Endothelial cell of umbilical vein (primary cell): ENCODE measurements around the gene KCNK2. TPM values are rescaled to one million over a fixed set of nuclear protein-coding genes. Genes with fewer than 3 reads are reported as not detected.

Experiments
- BruUV-seq: library from RNA; stranded (reverse); fragments of 400-500 nt; replicated peaks from 2 replicates; lab custom pipeline; 2021; lab: Mats Ljungman, UMichigan
- CTCF ChIA-PET: fragments of 300-600, 350-600 bp; sonication (Branson Sonifier 250); formaldehyde crosslinking; loops from one replicate; lab custom pipeline; 2021; ENCODE audit warnings: antibody characterized with exemption, inconsistent platforms; lab: Charles Lee
- POLR2A ChIA-PET: fragments of 300-600, 350-600 bp; sonication (Branson Sonifier 250); formaldehyde crosslinking; loops from one replicate; lab custom pipeline; 2021; ENCODE audit warnings: antibody characterized with exemption, inconsistent platforms; lab: Charles Lee
- DNase-seq: peaks from one replicate; pipeline ENCODE4 v3.0.0-alpha.2; 2011; ENCODE audit warnings: low read depth, low spot score
- FAIRE-seq: peaks from 2 replicates; lab custom pipeline; 2011; peaks lifted over from hg19 to GRCh38; lab: Jason Lieb, UNC
- H2AFZ ChIP-seq: 2 replicates; pipeline ENCODE4 v1.6.0; 2012; ENCODE audit warnings: low read depth, low read length, control low read depth, inconsistent platforms
- H3K27ac ChIP-seq: 2 replicates; pipeline ENCODE4 v1.5.1; 2011; ENCODE audit warnings: low read depth, mild to moderate bottlenecking, control low read depth, low read length, moderate library complexity; ENCODE audit not compliant: insufficient read depth
- H3K27me3 ChIP-seq, 2 experiments: 2 replicates each; pipeline versions ENCODE4 v1.6.0 to v1.6.1; 2011; ENCODE audit warnings: low read length in 2 of 2, mixed read lengths in 1 of 2; ENCODE audit not compliant: control insufficient read depth in 2 of 2, insufficient read depth in 2 of 2
- H3K36me3 ChIP-seq, 2 experiments: 2 replicates in 1 of 2; 3 replicates in 1 of 2; pipeline ENCODE4 v1.5.1; 2011; ENCODE audit warnings: low read length in 2 of 2, mild to moderate bottlenecking in 1 of 2, moderate library complexity in 1 of 2; ENCODE audit not compliant: control insufficient read depth in 2 of 2, insufficient read depth in 2 of 2; ENCODE audit errors: extremely low read depth in 1 of 2
- H3K4me1 ChIP-seq: 3 replicates; pipeline ENCODE4 v1.5.1; 2011; ENCODE audit warnings: mild to moderate bottlenecking, low read length; ENCODE audit not compliant: control insufficient read depth, insufficient read depth; ENCODE audit errors: extremely low read depth
- H3K4me2 ChIP-seq: 2 replicates; pipeline ENCODE4 v1.6.1; 2011; ENCODE audit warnings: low read length, control low read depth, mixed read lengths; ENCODE audit not compliant: insufficient read depth
- H3K4me3 ChIP-seq, 3 experiments: fragments of 200-600 bp in 1 of 3; sonication (generic), shearing (Covaris generic) in 1 of 3; replicated peaks in 1 of 3; 2 replicates each; pipeline ENCODE4 v1.5.1; 2011 to 2016; ENCODE audit warnings: control low read depth in 3 of 3, low read length in 3 of 3, mild to moderate bottlenecking in 2 of 3, inconsistent platforms in 1 of 3, low read depth in 1 of 3, moderate library complexity in 1 of 3; ENCODE audit not compliant: insufficient read depth in 1 of 3
- H3K79me2 ChIP-seq: 2 replicates; pipeline ENCODE4 v1.6.0; 2012; ENCODE audit warnings: low read length, inconsistent platforms; ENCODE audit not compliant: control insufficient read depth, insufficient read depth
- H3K9ac ChIP-seq: replicated peaks from 2 replicates; pipeline ENCODE3; 2011; ENCODE audit warnings: low read length, control low read depth; ENCODE audit not compliant: insufficient read depth; ENCODE audit errors: extremely low read depth
- H3K9me1 ChIP-seq: replicated peaks from 3 replicates; pipeline ENCODE4 v1.6.0; 2011; ENCODE audit warnings: mild to moderate bottlenecking, low read length; ENCODE audit not compliant: control insufficient read depth, insufficient read depth; ENCODE audit errors: extremely low read depth
- H3K9me3 ChIP-seq: replicated peaks from 2 replicates; pipeline ENCODE4 v1.5.1; 2012; ENCODE audit warnings: low read length, inconsistent platforms; ENCODE audit not compliant: control insufficient read depth, insufficient read depth
- H4K20me1 ChIP-seq: replicated peaks from 2 replicates; pipeline ENCODE3; 2011; ENCODE audit warnings: mild to moderate bottlenecking, low read length; ENCODE audit not compliant: control insufficient read depth, insufficient read depth; ENCODE audit errors: extremely low read depth
- FOS ChIP-seq: IDR thresholded peaks from 2 replicates; pipeline ENCODE4 v1.6.1; 2011; ENCODE audit warnings: mild to moderate bottlenecking, low read length, moderate library complexity, borderline replicate concordance; ENCODE audit not compliant: insufficient read depth
- POLR2A ChIP-seq: IDR thresholded peaks from 2 replicates; pipeline ENCODE4 v1.6.1; 2012; ENCODE audit warnings: low read depth, mild to moderate bottlenecking, control low read depth, low read length
- dilution Hi-C: fragments of 300-500 bp; cut with MboI; formaldehyde crosslinking; loops from one replicate; pipeline ENCODE4 v1.15.0; 2019; ENCODE audit warnings: low sequenced_read_pairs; ENCODE audit not compliant: extremely low pct_ligation_motif_present
- intact Hi-C: fragments of 100-400 bp; cut with micrococcal nuclease; formaldehyde crosslinking; loops from one replicate; pipeline ENCODE4 v1.10.0; 2022
- polyA plus RNA-seq, 4 experiments: library from polyadenylated mRNA; depleted of rRNA in 3 of 4; stranded (reverse) in 3 of 4; unstranded in 1 of 4; fragments of >200 nt; gene quantifications; 2 replicates each; pipeline versions ENCODE4 v1.2.1 to v1.2.3, GENCODE V29; 2011 to 2012; ENCODE audit warnings: missing spikeins in 1 of 4
- total RNA-seq: library from RNA; stranded (reverse); gene quantifications from 2 replicates; pipeline ENCODE4 v1.2.3, GENCODE V29; 2021

KCNK2 gene
- total and polyA plus RNA-seq, 2 donors (not counting 3 experiments of a cell fraction or from before 2014, with no cell fraction given): 0.08 to 0.46 TPM

DNA sequence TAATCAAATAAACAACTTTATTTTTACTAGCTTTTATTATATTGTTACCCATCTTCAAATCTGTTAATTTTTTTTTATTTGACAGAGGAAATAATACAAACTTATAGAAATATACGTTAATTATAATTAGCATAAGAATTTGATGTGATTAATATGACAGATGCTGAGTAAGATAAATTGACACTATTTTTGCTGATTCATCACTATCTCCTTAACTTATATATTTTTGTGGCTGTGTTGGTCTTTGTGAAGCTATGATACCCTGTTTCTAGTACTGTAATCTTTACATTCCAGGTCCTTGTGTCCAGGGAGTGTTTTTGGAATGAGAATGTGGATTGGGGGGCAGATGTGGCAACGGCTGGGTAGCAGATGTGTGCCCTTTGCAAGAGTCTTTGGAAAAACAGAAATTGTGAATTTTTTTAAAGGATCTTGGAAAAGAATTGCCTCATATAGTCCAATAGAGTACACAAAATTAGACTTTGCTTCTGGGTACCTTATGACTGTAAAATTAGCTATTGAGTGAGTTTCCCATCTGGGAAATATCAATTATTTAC lies 102.6 kb downstream of the KCNK2 start:
- Histone ChIP-seq H3K27ac (no peak overlapping the region), H3K4me3 (no peak overlapping the region), H3K9me3 (no peaks in the 10 kb centered on the region), H4K20me1 (no peaks in the 10 kb centered on the region), H3K4me1 (no peaks in the 10 kb centered on the region), H3K4me2 (no peak overlapping the region), H3K9me1 (no peaks in the 10 kb centered on the region), H3K79me2 (no peaks in the 10 kb centered on the region), H3K27me3 (peaks cover 0 to under 1% of the 10 kb centered on the region in 2 experiments), H2AFZ (no peak overlapping the region), H3K36me3 (no peaks in the 10 kb centered on the region), H3K9ac (no peak overlapping the region)
- DNase-seq (no peak), FAIRE-seq (no peak)
- BruUV-seq: no TSS peak
- dilution Hi-C loops: no loop called here
- POLR2A ChIA-PET: no interaction called here
- no peak for TF ChIP-seq FOS
- CTCF ChIA-PET: interaction anchor here (1.4 kb wide), 1 partner anchor 339 kb away, joined by 5 read pairs; no protein-coding TSS in a partner anchor
- intact Hi-C loops: no loop called here

DNA sequence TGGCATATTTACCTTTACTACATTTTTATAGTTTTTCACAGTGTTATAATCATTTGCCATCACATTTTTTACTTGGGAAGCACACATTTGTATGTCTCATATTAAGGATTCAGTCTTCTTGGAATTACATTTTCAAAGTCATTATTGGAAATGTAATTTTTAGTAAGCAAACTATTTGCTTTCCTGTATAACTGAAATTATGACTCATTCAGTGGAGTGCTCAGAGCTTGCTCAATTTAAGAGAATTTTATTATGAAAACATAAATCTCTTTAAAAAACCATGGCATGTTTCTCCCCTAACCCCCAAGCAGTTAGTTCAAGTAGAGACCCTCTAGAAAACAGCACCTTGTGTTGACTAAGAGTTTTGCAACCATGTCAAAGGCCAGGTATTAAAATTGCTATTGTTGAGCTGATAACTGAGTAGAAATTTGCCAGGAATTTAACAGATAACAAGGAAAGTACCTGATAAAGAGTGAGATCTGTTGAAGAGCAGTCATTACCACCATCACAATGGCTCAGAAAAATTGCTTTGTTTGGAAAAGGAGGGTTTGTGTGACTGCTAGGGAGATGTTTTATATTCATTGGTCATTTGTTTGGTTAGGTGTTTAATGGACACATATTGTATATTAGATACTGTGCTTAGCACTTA lies 105.9 kb downstream of the KCNK2 start:
- dilution Hi-C loops: no loop called here
- Histone ChIP-seq H3K4me2 (no peak overlapping the region), H3K4me3 (no peak overlapping the region), H4K20me1 (no peaks in the 10 kb centered on the region), H3K9ac (no peak overlapping the region), H2AFZ (no peak overlapping the region), H3K27ac (no peak overlapping the region), H3K9me1 (no peaks in the 10 kb centered on the region), H3K36me3 (no peaks in the 10 kb centered on the region), H3K79me2 (no peaks in the 10 kb centered on the region), H3K9me3 (no peaks in the 10 kb centered on the region), H3K4me1 (no peaks in the 10 kb centered on the region), H3K27me3 (no peaks in the 10 kb centered on the region)
- intact Hi-C loops: no loop called here
- TF ChIP-seq FOS (peak; percentile 11), POLR2A (no peak)
- ChIA-PET CTCF (interaction anchor here (1.5 kb wide), 1 partner anchor 25 kb away, joined by 3 read pairs; no protein-coding TSS in a partner anchor), POLR2A (no interaction called here)
- DNase-seq (no peak), FAIRE-seq (no peak)
- no TSS peak for BruUV-seq
